GM12873 (cell line): ENCODE measurements around the gene GRIP2.

Experiments
- CTCF ChIP-seq: IDR thresholded peaks from 2 replicates; pipeline ENCODE4 v1.5.1; 2012; ENCODE audit warnings: low read depth, mild to moderate bottlenecking, moderate library complexity, low read length, control low read depth; ENCODE audit not compliant: insufficient read depth; ENCODE audit errors: missing control alignments

The GRIP2 gene

GRCh38 chr3:14451844-14452739, 88.0 kb downstream of the GRIP2 start:
- no peak for TF ChIP-seq CTCF

GRCh38 chr3:14450922-14451606, 89.1 kb downstream of the GRIP2 start:
- TF ChIP-seq CTCF: no peak

- no peak for TF ChIP-seq CTCF
Measured at GRCh38 chr3:14450506-14450905, 89.6 kb downstream of the GRIP2 start.

- TF ChIP-seq CTCF: no peak
Measured at GRCh38 chr3:14448756-14449727, 91.1 kb downstream of the GRIP2 start.

GRCh38 chr3:14448063-14448462, 92.1 kb downstream of the GRIP2 start:
- no peak for TF ChIP-seq CTCF

GRCh38 chr3:14446988-14447570, 93.1 kb downstream of the GRIP2 start:
- TF ChIP-seq CTCF: no peak

GRCh38 chr3:14445773-14446172, 94.4 kb downstream of the GRIP2 start:
- TF ChIP-seq CTCF: no peak
